GM18870 (cell line): ENCODE measurements around the gene GON4L.
"Not testable (repeated sequence)": the region's sequence is repeated elsewhere in the genome, so short reads cannot be mapped to it uniquely, and the experiment has no call there.

Experiments
- ATAC-seq: cut with Tn5 transposase; IDR thresholded peaks from one replicate; pipeline ENCODE4 v1.9.1; 2021; ENCODE audit warnings: moderate library complexity; ENCODE audit not compliant: unreplicated experiment

Gene GON4L, protein sequence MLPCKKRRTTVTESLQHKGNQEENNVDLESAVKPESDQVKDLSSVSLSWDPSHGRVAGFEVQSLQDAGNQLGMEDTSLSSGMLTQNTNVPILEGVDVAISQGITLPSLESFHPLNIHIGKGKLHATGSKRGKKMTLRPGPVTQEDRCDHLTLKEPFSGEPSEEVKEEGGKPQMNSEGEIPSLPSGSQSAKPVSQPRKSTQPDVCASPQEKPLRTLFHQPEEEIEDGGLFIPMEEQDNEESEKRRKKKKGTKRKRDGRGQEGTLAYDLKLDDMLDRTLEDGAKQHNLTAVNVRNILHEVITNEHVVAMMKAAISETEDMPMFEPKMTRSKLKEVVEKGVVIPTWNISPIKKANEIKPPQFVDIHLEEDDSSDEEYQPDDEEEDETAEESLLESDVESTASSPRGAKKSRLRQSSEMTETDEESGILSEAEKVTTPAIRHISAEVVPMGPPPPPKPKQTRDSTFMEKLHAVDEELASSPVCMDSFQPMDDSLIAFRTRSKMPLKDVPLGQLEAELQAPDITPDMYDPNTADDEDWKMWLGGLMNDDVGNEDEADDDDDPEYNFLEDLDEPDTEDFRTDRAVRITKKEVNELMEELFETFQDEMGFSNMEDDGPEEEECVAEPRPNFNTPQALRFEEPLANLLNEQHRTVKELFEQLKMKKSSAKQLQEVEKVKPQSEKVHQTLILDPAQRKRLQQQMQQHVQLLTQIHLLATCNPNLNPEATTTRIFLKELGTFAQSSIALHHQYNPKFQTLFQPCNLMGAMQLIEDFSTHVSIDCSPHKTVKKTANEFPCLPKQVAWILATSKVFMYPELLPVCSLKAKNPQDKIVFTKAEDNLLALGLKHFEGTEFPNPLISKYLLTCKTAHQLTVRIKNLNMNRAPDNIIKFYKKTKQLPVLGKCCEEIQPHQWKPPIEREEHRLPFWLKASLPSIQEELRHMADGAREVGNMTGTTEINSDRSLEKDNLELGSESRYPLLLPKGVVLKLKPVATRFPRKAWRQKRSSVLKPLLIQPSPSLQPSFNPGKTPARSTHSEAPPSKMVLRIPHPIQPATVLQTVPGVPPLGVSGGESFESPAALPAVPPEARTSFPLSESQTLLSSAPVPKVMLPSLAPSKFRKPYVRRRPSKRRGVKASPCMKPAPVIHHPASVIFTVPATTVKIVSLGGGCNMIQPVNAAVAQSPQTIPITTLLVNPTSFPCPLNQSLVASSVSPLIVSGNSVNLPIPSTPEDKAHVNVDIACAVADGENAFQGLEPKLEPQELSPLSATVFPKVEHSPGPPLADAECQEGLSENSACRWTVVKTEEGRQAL (N-terminal part only)

DNA sequence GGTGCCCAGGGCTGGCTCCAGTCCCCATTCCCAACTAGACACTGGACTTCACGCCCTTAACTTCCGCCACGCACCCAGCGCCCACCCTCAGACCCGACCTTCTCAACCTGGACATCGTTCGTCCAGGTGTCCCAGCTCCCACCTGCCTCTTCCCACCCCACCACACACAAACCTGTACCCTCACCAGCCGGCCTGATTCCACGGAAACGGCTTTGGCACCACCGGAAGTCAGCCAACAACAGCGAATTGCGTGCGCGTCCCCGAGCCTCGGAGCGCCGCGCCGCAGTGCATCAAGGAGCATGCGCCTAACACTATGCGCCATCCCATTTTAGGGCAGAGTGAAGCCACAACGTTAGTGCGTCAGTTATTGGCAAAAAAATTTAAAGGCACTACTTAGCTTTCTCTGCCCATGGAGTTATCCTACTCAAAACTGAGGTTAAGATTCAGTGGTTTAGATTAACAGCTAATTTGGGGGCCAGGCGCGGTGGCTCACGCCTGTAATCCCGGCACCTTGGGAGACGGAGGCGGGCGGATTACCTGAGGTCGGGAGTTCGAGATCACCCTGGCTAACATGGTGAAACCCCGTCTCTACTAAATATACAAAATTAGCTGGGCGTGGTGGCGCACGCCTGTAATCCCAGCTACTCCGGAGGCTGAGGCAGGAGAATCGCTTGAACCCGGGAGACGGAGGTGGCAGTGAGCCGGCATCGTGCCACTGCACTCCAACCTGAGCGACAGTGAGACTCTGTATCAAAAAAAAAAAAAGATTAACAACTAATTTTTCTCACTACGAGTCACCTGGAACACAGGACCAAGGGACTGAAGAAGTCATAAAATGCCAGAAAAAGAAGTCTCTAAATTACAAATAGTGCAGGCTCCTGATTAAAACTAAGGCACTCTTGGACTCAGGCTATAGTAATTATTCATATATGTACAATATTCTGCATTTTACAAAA is at the start of gene GON4L:
Gene GON4L (minus strand): TSS at position 240 of the 956 bp plus-strand sequence. CDS start 3,434 bp downstream, outside the sequence.
- ATAC-seq: no peak

DNA sequence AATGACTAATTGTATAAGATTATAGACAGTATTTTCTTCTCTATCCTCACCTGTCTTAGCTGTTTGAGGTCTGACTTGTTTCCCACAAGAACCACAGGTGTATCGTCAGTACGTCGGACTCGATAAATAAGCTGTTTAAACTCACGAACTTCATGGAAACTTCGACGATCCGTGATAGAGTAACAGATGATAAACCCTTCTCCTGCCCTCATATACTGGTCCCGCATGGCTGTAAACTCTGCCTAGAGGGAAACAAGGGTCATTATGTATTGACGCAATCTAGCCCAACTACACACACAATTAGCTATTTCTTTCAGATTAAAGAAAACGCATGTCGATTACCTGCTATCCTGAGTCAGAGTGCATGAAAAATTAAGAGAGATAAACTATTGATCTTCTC is 47.2 kb upstream of the GON4L start:
- no peak for ATAC-seq

DNA sequence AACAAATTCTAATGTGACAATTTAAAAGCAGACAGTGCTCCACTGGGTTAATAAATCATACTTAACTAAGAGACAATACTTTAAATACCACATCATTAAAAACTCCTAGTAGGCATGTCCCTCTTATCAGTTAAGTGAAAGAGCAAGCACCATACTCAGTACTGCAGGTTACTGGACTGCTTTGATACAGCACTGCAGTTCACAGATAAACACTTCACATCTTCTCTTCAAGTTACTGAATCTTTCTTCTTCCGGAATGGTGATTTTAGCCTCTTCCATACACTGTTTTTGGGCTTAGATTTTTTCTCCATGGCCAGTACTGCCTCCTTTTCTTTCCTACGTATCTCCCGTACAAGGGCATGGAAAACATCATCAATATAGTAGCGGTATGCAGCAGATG is 43.1 kb upstream of the GON4L start:
- ATAC-seq: no peak

DNA sequence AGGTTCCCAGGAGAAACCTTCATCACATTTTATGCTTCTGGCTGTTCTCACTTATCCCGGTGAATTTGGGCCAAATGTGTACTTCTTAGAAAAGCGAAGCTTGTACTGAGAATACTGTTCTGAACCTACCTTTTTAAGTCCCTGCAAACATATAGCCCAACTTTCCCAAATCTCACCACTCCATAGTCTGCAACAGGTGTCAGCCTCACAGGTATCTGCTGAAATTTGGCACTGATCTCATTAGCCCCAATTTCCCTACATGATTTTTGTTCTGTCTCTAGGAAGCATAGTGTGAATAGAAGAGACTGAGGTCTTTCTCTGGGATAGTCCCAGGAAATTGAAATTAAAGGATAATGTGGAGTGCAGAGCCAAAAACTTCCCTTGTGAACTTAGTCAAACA is 42.7 kb upstream of the GON4L start:
- ATAC-seq: no peak

DNA sequence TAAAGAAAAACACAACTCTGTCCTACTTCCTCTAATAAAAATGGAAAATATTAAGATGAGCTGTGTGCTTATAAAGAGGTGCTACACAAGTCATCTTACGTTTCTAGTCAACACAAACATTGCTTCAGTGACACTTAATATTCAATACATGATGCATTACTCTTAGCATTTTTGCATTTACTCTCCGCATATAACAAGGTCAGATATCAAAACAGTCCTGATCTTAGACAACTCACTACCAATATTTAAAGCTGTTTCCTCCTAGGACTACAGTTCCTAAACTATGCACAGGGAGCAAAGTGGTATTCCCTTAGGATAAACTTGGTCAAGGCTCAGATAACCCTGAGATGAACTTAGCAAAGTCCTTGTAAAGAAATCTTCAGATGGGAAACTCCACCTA is 41.9 kb upstream of the GON4L start:
- no peak for ATAC-seq

DNA sequence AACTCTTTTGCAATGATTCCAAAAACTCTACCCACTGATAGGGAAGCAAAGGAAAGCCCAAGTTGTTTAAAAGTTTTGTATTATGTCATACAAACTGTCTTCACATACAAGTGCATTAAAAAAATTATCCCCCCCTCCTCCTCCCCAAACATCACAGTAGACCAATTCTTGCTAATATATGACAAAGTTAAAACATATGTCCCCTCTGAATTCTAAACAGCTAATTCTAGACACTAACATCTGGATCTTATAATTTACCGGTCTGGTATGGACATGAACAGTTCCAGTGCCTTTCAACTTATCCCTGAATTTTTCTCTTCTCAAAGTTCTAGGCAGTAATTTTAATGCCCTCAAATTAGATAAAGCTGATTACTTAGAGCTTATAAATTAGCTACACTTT is 40.7 kb upstream of the GON4L start:
- no peak for ATAC-seq

DNA sequence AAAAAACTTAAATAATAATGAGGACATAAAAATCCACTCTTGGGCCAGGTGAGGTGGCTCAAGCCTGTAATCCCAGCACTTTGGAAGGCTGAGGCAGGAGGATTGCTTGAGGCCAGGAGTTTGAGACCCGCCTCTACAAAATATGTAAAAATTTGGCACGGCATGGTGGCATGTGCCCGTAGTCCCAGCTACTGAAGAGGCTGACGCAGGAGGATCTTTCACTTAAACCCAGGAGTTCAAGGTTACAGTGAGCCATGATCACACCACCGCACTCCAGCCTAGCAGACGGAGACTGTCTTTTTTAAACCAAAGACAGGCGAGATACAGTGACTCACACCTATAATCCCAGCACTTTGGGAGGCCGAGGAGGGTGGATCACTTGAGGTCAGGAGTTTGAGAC is 39.5 kb upstream of the GON4L start:
- ATAC-seq: not testable (repeated sequence)

DNA sequence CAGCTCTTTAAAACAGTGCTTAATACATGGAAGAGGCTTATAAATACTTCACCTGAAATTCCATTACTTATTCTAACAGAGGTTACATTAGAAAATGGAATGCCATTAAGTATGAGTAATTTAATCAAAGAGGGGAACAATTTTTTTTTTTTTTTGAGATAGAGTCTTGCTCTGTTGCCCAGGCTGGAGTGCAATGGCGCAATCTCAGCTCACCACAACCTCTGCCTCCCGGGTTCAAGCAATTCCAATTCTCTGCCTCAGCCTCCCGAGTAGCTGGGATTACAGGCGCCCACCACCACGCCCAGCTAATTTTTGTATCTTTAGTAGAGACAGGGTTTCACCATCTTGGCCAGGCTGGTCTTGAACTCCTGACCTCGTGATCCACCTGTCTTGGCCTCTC is 38.6 kb upstream of the GON4L start:
- ATAC-seq: not testable (repeated sequence)

DNA sequence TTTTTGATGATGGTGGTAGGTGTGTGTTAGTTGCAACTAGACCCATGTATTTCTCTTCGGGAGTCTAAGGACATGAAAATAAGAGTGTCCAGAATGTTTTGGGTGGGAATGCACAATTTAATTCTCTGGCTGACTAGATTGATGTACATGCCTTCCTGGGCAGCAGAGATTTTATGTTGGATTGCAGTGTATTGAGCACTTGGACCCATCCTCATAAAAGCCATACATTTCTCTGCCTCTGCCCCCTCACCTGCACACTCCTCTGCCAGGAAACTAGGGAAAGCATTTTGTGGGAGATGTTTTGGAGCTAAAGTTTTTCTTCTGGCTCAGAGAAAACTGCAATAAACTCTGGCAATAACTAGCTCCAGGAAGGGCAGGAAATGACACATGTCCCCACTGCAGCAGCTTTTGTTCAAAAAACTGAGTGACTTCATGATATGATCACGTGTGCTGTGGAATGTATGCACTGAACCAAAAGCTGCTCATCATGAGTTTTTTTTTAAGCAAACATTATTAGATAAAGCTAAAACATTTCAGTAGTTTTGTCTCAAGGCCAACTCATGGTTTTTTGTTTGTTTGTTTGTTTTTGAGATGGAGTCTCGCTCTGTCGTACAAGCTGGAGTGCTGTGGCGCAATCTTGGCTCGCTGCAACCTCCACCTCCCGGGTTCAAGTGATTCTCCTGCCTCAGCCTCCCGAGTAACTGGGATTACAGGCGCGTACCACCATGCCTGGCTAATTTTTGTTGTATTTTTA is 36.6 kb upstream of the GON4L start:
- no peak for ATAC-seq

DNA sequence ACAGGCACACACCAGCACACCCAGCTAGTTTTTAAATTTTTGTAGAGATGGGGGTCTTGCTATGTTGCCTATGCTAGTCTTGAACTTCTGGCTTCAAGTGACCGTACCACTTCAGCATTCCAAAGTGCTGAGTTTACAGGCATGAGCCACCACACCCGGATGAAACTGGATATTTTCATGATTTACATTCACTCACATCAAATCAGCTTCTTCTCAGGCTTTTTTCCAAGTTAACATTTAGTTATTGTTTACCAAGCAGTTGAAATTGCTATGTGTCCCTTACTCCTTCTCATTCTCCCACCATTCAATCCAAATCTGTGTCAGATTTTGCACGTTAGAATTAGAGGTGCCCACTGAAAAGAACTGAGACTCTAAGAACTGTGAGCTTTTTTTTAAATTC is 35.8 kb upstream of the GON4L start:
- ATAC-seq: no peak

DNA sequence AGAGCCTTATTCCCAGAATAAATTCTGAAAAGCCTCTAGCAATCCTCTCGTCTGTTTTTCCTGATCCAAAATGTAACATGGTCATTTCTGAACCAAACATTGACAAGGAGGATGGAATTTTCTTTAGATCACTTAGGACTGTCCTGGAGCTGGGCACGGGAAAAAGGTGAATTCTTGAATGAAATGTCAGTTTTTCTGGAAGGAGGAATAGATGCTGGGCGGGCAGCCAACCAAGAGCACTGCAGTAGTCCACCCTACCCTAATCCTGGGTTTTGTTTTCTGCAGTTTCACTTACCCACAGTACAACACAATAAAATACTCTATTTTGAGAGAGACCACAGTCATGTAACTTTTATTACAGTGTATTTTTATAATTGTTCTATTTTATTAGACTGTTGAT is 33.2 kb upstream of the GON4L start:
- ATAC-seq: no peak

DNA sequence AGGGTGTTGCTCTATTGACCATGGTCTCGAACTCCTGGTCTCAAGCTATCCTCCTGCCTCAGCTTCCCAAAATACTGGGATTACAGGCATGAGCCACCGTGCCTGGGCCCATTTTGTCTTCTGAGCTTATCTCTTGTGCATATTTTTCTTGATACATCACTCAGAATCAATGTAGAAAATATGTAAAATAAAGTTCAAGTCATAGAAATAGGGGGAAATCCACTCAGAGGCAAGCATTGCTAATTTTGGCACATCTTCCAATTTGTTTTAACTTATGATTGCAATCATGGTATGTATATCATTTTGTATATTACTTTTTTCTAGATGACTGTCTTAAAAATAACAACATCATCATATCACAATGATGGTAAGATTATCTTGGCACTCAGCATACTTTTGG is 32.6 kb upstream of the GON4L start:
- ATAC-seq: no peak

DNA sequence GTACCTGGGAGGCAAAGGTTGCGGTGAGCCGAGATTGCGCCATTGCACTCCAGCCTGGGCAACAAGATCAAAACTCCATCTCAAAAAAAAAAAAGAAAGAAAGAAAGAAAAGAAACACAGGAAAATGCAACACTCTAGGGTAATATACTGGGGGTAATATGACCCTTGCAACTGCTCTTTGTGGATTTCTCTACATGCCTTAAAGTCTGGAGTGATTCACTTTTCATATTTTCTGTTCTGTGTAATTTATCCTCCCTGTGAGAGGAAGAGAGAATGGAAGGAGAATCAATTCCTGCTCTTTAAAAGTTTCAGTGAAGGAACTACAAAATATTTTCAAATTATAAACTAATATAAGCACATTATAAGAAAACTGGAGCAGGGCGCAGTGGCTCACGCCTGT is 31.5 kb upstream of the GON4L start:
- ATAC-seq: no peak

DNA sequence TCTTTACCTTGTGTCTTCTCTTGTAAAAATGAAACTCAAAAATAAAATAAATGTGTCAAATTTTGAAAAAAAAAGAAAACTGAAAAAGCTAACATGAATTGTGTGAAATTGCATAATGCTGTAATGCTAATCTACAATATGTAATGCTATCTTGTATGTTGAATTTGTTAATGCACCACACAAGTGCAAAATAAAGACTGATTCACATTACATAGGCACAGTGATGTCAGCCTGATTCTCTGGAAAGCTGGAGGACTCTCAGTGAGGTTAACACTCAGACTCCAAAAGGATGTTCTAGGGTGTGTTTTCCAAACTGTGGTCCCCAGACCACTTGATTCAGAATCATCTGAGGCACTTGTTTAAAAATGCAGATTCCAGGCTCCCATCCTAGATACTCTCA is 28.0 kb upstream of the GON4L start:
- ATAC-seq: no peak

DNA sequence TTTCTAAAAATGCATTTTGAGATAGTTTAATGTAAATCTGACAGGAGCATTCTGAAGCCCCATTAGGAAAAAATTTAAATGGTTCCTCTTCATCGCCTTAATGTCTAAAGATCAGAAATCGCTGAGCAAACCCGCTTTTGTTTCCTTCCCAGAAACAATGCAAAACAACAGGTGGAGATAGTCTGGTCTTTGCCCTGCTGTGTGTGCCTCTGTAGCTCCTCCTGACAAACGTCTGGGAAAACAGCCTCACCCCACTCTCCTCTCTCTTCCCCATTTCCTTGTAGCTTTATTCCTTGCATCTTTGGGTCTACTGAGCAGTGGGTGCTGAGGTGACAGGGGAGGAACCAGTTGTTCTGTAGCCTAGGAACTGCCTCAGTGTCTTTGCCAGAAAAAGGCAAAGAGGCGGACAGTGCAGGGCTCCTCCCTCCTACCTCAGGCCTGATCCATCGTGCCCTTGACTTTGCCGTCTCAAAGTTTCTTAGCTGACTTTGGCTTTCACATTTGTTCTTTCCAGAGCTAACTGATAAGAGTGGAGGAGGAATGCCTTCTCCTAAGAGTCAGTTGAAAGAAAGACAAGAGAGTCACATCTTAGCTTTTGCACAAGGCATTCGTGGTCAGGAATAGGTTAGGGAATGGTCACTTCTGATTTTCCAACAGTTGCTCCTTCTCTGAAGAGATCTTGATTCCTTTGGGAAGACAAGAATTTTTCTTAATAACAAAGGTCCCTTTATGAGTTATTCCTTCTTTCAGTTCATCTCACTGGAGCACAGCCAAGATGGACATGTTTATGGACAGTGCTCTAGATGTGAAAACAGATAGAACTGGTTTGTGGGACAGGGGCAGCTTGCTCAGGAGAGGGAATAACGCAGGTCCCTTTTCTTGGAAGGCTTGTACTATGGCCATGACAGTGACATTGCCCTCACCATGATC is 27.3 kb upstream of the GON4L start:
- ATAC-seq: no peak

DNA sequence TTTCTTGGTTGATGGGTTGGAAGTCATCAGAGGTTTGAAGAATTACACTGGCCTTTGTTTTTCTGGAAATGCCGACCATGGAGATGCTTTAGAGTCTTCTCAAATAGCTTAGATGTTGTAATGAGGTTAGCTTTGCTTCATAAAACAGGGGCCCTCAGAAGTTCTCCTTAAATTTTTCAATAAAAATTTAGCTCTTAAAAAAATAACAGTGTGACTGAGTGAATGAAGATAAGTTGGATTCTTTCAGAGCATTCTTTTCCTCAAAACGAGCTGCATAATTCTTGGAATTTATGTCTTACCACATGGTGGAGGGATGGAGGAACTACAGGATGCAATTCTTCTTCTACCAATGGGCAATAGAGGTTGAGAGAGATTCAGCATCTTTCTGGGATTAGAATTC is 25.8 kb upstream of the GON4L start:
- ATAC-seq: no peak

DNA sequence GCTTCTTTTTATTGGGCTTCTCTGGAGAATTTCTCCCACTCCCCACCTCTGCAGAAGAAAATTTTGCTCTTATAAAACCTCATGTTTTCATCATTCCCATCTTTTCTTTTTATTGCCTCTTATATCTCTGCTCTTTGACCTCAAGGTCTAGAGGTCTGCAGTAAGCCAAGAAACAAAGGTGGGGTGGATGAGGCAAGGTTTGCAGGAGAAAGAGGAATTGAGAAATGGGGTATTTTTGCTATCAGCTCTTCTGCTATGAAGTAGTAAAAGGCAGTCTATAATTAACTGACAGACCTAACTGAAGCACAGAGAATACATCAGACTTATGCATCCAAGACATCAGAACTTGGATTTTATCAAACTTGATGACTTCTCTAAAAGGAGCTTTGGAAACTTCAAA is 25.2 kb upstream of the GON4L start:
- ATAC-seq: no peak

DNA sequence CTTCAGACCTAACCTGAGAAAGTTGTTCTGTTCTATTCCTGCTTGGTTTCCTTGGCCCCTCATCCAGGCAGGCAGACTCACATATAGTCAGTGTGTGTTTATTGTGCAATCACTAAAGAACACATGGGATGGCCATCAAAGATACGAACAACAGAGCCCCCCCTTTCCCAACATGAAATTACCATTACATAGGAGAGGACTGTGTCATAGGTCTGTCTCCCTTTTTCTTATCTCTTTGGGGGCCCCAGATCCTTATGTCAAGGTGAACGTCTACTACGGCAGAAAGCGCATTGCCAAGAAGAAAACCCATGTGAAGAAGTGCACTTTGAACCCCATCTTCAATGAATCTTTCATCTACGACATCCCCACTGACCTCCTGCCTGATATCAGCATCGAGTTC is 23.9 kb upstream of the GON4L start:
- no peak for ATAC-seq
